NCI-H187 (cell line): ENCODE measurements around the gene TRIL.

Source experiments
- DNase-seq, 2 experiments: peaks; one replicate each; lab custom pipeline; 2025; lab: John Stamatoyannopoulos, UW

Gene TRIL

GRCh38 chr7:28940741-28941384, 17.3 kb downstream of the TRIL start:
- no peak for DNase-seq

- no peak for DNase-seq
Observed at GRCh38 chr7:28939844-28940544, 18.1 kb downstream of the TRIL start.

- DNase-seq, result no peak
Observed at GRCh38 chr7:28939367-28939766, 18.8 kb downstream of the TRIL start.

- DNase-seq, result no peak
Observed at GRCh38 chr7:28937619-28938018, 20.5 kb downstream of the TRIL start.

- no peak for DNase-seq
Observed at GRCh38 chr7:28937103-28937502, 21.0 kb downstream of the TRIL start.

- no peak for DNase-seq
Observed at GRCh38 chr7:28933846-28934320, 24.2 kb downstream of the TRIL start.

GRCh38 chr7:28931565-28931964, 26.6 kb downstream of the TRIL start:
- no peak for DNase-seq

GRCh38 chr7:28926871-28927597, 31.1 kb downstream of the TRIL start:
- peak; percentile 15 to 45 for DNase-seq

- peak; percentile 5 to 55 for DNase-seq
Observed at GRCh38 chr7:28922624-28923331, 35.4 kb downstream of the TRIL start.

GRCh38 chr7:28921822-28922221, 36.3 kb downstream of the TRIL start:
- DNase-seq, result peak; percentile 1 to 7

GRCh38 chr7:28920424-28920823, 37.7 kb downstream of the TRIL start:
- DNase-seq, result no peak

- DNase-seq, result no peak
Observed at GRCh38 chr7:28919510-28919909, 38.6 kb downstream of the TRIL start.

- no peak for DNase-seq
Observed at GRCh38 chr7:28908775-28909174, 49.4 kb downstream of the TRIL start.

GRCh38 chr7:28905464-28905863, 52.7 kb downstream of the TRIL start:
- DNase-seq, result no peak

GRCh38 chr7:28904578-28905048, 53.5 kb downstream of the TRIL start:
- DNase-seq, result no peak

GRCh38 chr7:28903730-28904577, 54.2 kb downstream of the TRIL start:
- no peak for DNase-seq
